Endothelial cell of umbilical vein (primary cell): ENCODE measurements around the gene SEMA7A. TPM values are rescaled to one million over a fixed set of nuclear protein-coding genes. Genes with fewer than 3 reads are reported as not detected.

Experiments
- BruUV-seq: library from RNA; stranded (reverse); fragments of 400-500 nt; replicated peaks from 2 replicates; lab custom pipeline; 2021; lab: Mats Ljungman, UMichigan
- CTCF ChIA-PET: fragments of 300-600, 350-600 bp; sonication (Branson Sonifier 250); formaldehyde crosslinking; loops from one replicate; lab custom pipeline; 2021; ENCODE audit warnings: antibody characterized with exemption, inconsistent platforms; lab: Charles Lee
- POLR2A ChIA-PET: fragments of 300-600, 350-600 bp; sonication (Branson Sonifier 250); formaldehyde crosslinking; loops from one replicate; lab custom pipeline; 2021; ENCODE audit warnings: antibody characterized with exemption, inconsistent platforms; lab: Charles Lee
- DNase-seq: peaks from one replicate; pipeline ENCODE4 v3.0.0-alpha.2; 2011; ENCODE audit warnings: low read depth, low spot score
- FAIRE-seq: peaks from 2 replicates; lab custom pipeline; 2011; peaks lifted over from hg19 to GRCh38; lab: Jason Lieb, UNC
- H2AFZ ChIP-seq: 2 replicates; pipeline ENCODE4 v1.6.0; 2012; ENCODE audit warnings: low read depth, low read length, control low read depth, inconsistent platforms
- H3K27ac ChIP-seq: 2 replicates; pipeline ENCODE4 v1.5.1; 2011; ENCODE audit warnings: low read depth, mild to moderate bottlenecking, control low read depth, low read length, moderate library complexity; ENCODE audit not compliant: insufficient read depth
- H3K27me3 ChIP-seq, 2 experiments: 2 replicates each; pipeline versions ENCODE4 v1.6.0 to v1.6.1; 2011; ENCODE audit warnings: low read length in 2 of 2, mixed read lengths in 1 of 2; ENCODE audit not compliant: control insufficient read depth in 2 of 2, insufficient read depth in 2 of 2
- H3K36me3 ChIP-seq, 2 experiments: 2 replicates in 1 of 2; 3 replicates in 1 of 2; pipeline ENCODE4 v1.5.1; 2011; ENCODE audit warnings: low read length in 2 of 2, mild to moderate bottlenecking in 1 of 2, moderate library complexity in 1 of 2; ENCODE audit not compliant: control insufficient read depth in 2 of 2, insufficient read depth in 2 of 2; ENCODE audit errors: extremely low read depth in 1 of 2
- H3K4me1 ChIP-seq: 3 replicates; pipeline ENCODE4 v1.5.1; 2011; ENCODE audit warnings: mild to moderate bottlenecking, low read length; ENCODE audit not compliant: control insufficient read depth, insufficient read depth; ENCODE audit errors: extremely low read depth
- H3K4me2 ChIP-seq: 2 replicates; pipeline ENCODE4 v1.6.1; 2011; ENCODE audit warnings: low read length, control low read depth, mixed read lengths; ENCODE audit not compliant: insufficient read depth
- H3K4me3 ChIP-seq, 3 experiments: fragments of 200-600 bp in 1 of 3; sonication (generic), shearing (Covaris generic) in 1 of 3; replicated peaks in 1 of 3; 2 replicates each; pipeline ENCODE4 v1.5.1; 2011 to 2016; ENCODE audit warnings: control low read depth in 3 of 3, low read length in 3 of 3, mild to moderate bottlenecking in 2 of 3, inconsistent platforms in 1 of 3, low read depth in 1 of 3, moderate library complexity in 1 of 3; ENCODE audit not compliant: insufficient read depth in 1 of 3
- H3K79me2 ChIP-seq: 2 replicates; pipeline ENCODE4 v1.6.0; 2012; ENCODE audit warnings: low read length, inconsistent platforms; ENCODE audit not compliant: control insufficient read depth, insufficient read depth
- H3K9ac ChIP-seq: replicated peaks from 2 replicates; pipeline ENCODE3; 2011; ENCODE audit warnings: low read length, control low read depth; ENCODE audit not compliant: insufficient read depth; ENCODE audit errors: extremely low read depth
- H3K9me1 ChIP-seq: replicated peaks from 3 replicates; pipeline ENCODE4 v1.6.0; 2011; ENCODE audit warnings: mild to moderate bottlenecking, low read length; ENCODE audit not compliant: control insufficient read depth, insufficient read depth; ENCODE audit errors: extremely low read depth
- H3K9me3 ChIP-seq: replicated peaks from 2 replicates; pipeline ENCODE4 v1.5.1; 2012; ENCODE audit warnings: low read length, inconsistent platforms; ENCODE audit not compliant: control insufficient read depth, insufficient read depth
- H4K20me1 ChIP-seq: replicated peaks from 2 replicates; pipeline ENCODE3; 2011; ENCODE audit warnings: mild to moderate bottlenecking, low read length; ENCODE audit not compliant: control insufficient read depth, insufficient read depth; ENCODE audit errors: extremely low read depth
- CTCF ChIP-seq, 2 donors: IDR thresholded peaks; 1 replicate in 1 of 2; 2 replicates in 1 of 2; pipeline ENCODE4 v1.5.1; 2011; ENCODE audit warnings: low read length in 2 of 2, mild to moderate bottlenecking in 2 of 2, moderate library complexity in 2 of 2, control low read depth in 1 of 2, inconsistent platforms in 1 of 2, low read depth in 1 of 2; ENCODE audit not compliant: insufficient read depth in 1 of 2; ENCODE audit errors: extremely low read depth in 1 of 2
- EZH2 ChIP-seq: IDR thresholded peaks from 2 replicates; pipeline ENCODE4 v1.6.1; 2012; ENCODE audit warnings: borderline replicate concordance, low read depth, mild to moderate bottlenecking, moderate library complexity, low read length, inconsistent platforms; ENCODE audit not compliant: severe bottlenecking
- FOS ChIP-seq: IDR thresholded peaks from 2 replicates; pipeline ENCODE4 v1.6.1; 2011; ENCODE audit warnings: mild to moderate bottlenecking, low read length, moderate library complexity, borderline replicate concordance; ENCODE audit not compliant: insufficient read depth
- GATA2 ChIP-seq: IDR thresholded peaks from 2 replicates; pipeline ENCODE4 v1.7.0; 2011; ENCODE audit warnings: low read depth, mild to moderate bottlenecking, moderate library complexity, mixed read lengths, low read length; ENCODE audit not compliant: insufficient read length, insufficient read depth
- JUN ChIP-seq: IDR thresholded peaks from 2 replicates; pipeline ENCODE4 v1.6.1; 2011; ENCODE audit warnings: borderline replicate concordance, low read depth; ENCODE audit not compliant: insufficient read length, insufficient read depth
- MAX ChIP-seq: IDR thresholded peaks from 2 replicates; pipeline ENCODE4 v1.6.1; 2011; ENCODE audit not compliant: insufficient read depth, insufficient read length
- MYC ChIP-seq: IDR thresholded peaks from one replicate; pipeline ENCODE4 v1.6.1; 2011; ENCODE audit warnings: mild to moderate bottlenecking, low read depth, low read length
- POLR2A ChIP-seq: IDR thresholded peaks from 2 replicates; pipeline ENCODE4 v1.6.1; 2012; ENCODE audit warnings: low read depth, mild to moderate bottlenecking, control low read depth, low read length
- POLR2AphosphoS5 ChIP-seq: IDR thresholded peaks from 2 replicates; pipeline ENCODE4 v1.6.1; 2012; ENCODE audit warnings: low read depth, mild to moderate bottlenecking, control low read depth, low read length, moderate library complexity; ENCODE audit not compliant: insufficient read depth
- dilution Hi-C: fragments of 300-500 bp; cut with MboI; formaldehyde crosslinking; loops from one replicate; pipeline ENCODE4 v1.15.0; 2019; ENCODE audit warnings: low sequenced_read_pairs; ENCODE audit not compliant: extremely low pct_ligation_motif_present
- intact Hi-C: fragments of 100-400 bp; cut with micrococcal nuclease; formaldehyde crosslinking; loops from one replicate; pipeline ENCODE4 v1.10.0; 2022
- polyA plus RNA-seq, 4 experiments: library from polyadenylated mRNA; depleted of rRNA in 3 of 4; stranded (reverse) in 3 of 4; unstranded in 1 of 4; fragments of >200 nt; gene quantifications; 2 replicates each; pipeline versions ENCODE4 v1.2.1 to v1.2.3, GENCODE V29; 2011 to 2012; ENCODE audit warnings: missing spikeins in 1 of 4
- total RNA-seq: library from RNA; stranded (reverse); gene quantifications from 2 replicates; pipeline ENCODE4 v1.2.3, GENCODE V29; 2021

SEMA7A gene
- total and polyA plus RNA-seq, 2 donors (not counting 3 experiments of a cell fraction or from before 2014, with no cell fraction given) = 1.7 to 2.0 TPM

- POLR2A ChIA-PET = no interaction called here
- FAIRE-seq = no peak
- no peaks in the 10 kb centered on the region for H3K79me2 ChIP-seq
- CTCF ChIA-PET = interaction anchor here (1.0 to 9.0 kb wide), 6 partner anchors 12 to 190 kb away, joined by 3 to 313 read pairs (median 12); partner anchors contain the start of gene UBL7
- intact Hi-C loops = no loop called here
- peaks cover 0 to 4% of the 10 kb centered on the region in 2 experiments for H3K36me3 ChIP-seq
- dilution Hi-C loops = no loop called here
- no peaks in the 10 kb centered on the region for H3K9me3 ChIP-seq
- H3K9me1 ChIP-seq = no peaks in the 10 kb centered on the region
- DNase-seq = no peak
- H3K27ac ChIP-seq = no peak overlapping the region
- H3K27me3 ChIP-seq = no peaks in the 10 kb centered on the region
- no peak overlapping the region for H3K4me3 ChIP-seq
- no peaks in the 10 kb centered on the region for H4K20me1 ChIP-seq
- no peak overlapping the region for H3K9ac ChIP-seq
- no TSS peak for BruUV-seq
- H3K4me2 ChIP-seq = no peak overlapping the region
- H3K4me1 ChIP-seq = peaks cover 11% of the 10 kb centered on the region
- H2AFZ ChIP-seq = no peak overlapping the region
- no peak for TF ChIP-seq POLR2A
- no peak for TF ChIP-seq FOS
- TF ChIP-seq GATA2 = no peak
- no peak for TF ChIP-seq POLR2AphosphoS5
- no peak for TF ChIP-seq MYC
- TF ChIP-seq EZH2 = no peak
- no peak for TF ChIP-seq CTCF (IDR thresholded peaks at IDR 0.05; ENCODE audit: extremely low read depth in 1 of 2, insufficient read depth in 1 of 2, low read depth in 1 of 2, low read length in 2 of 2)
- TF ChIP-seq MAX = no peak
- TF ChIP-seq JUN = no peak
These were observed 8.3 kb upstream of the SEMA7A start for GRCh38 chr15:74442063-74442462.
